Sigmoid colon (tissue), 4 donors: ENCODE data around the gene CBLB.

Source experiments
- EP300 ChIP-seq, 4 donors: sonication (generic); formaldehyde crosslinking; IDR thresholded peaks; one replicate each; pipeline ENCODE4 v1.6.1; 2017; ENCODE audit warnings: antibody characterized with exemption in 4 of 4
- POLR2A ChIP-seq, 2 donors: fragments of 450-650 bp; IDR thresholded peaks; one replicate each; pipeline ENCODE4 v1.6.1; 2016; ENCODE audit warnings: antibody characterized with exemption in 2 of 2, mild to moderate bottlenecking in 2 of 2, moderate library complexity in 2 of 2
- TF ChIP-seq, protein P1 (sequence below), 4 experiments: fragments of 450-650 bp in 3 of 4; fragments of 200-600 bp in 1 of 4; IDR thresholded peaks; one replicate each; pipeline ENCODE4 v1.5.1; 2016 to 2019; ENCODE audit warnings: antibody characterized with exemption in 4 of 4, mild to moderate bottlenecking in 3 of 4, moderate library complexity in 2 of 4

DNA sequence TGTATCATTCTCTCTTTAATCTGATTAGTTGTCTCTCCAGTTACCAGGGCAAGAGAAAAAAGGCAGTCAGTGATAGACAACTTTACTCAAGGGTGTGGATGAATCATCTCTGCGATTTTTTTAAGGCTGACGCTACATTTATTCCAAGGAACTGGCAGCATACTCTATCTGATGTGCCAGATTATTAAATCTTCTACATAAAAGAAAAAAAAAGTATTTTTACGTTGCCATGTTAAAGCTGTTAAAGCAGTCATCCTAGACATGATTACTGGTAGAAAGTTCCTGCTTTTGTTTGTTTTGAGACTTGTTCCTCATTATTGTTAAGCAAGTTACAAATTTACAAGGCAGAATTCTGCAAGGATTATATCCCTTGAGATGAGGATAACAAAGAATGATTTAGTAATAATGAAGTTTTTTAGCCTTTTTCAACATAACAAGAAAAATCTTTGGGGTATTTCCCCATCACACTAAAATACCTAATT lies 121.7 kb downstream of the CBLB start:
- TF ChIP-seq POLR2A (IDR thresholded peaks at IDR 0.05) (no peak), EP300 (IDR thresholded peaks at IDR 0.05) (no peak)
- TF ChIP-seq, protein P1, sequence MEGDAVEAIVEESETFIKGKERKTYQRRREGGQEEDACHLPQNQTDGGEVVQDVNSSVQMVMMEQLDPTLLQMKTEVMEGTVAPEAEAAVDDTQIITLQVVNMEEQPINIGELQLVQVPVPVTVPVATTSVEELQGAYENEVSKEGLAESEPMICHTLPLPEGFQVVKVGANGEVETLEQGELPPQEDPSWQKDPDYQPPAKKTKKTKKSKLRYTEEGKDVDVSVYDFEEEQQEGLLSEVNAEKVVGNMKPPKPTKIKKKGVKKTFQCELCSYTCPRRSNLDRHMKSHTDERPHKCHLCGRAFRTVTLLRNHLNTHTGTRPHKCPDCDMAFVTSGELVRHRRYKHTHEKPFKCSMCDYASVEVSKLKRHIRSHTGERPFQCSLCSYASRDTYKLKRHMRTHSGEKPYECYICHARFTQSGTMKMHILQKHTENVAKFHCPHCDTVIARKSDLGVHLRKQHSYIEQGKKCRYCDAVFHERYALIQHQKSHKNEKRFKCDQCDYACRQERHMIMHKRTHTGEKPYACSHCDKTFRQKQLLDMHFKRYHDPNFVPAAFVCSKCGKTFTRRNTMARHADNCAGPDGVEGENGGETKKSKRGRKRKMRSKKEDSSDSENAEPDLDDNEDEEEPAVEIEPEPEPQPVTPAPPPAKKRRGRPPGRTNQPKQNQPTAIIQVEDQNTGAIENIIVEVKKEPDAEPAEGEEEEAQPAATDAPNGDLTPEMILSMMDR (IDR thresholded peaks at IDR 0.05), result no peak
